BLaER1 treated with 17β-estradiol and CSF1 and Interleukin-3, amounts not matched to agents 10 nM and 100 nM (cell line): ENCODE measurements around the gene NDRG2.
A peak's percentile ranks its signal among the peaks of the same experiment; 100 is the strongest.
"Not testable (repeated sequence)": the region's sequence is repeated elsewhere in the genome, so short reads cannot be mapped to it uniquely, and the experiment has no call there.

ENCODE experiments used
- H3K27ac ChIP-seq, 11 experiments: shearing (Covaris generic); formaldehyde crosslinking; 2 replicates each; pipeline ENCODE4 v1.8.1; 2022
- H3K27me3 ChIP-seq, 11 experiments: shearing (Covaris generic); formaldehyde crosslinking; 2 replicates each; pipeline ENCODE4 v1.8.1; 2022
- H3K36me3 ChIP-seq, 11 experiments: shearing (Covaris generic); formaldehyde crosslinking; 2 replicates each; pipeline ENCODE4 v1.8.1; 2022
- H3K4me1 ChIP-seq, 10 experiments: shearing (Covaris generic); formaldehyde crosslinking; 2 replicates each; pipeline ENCODE4 v1.8.1; 2022
- H3K4me2 ChIP-seq, 11 experiments: shearing (Covaris generic); formaldehyde crosslinking; 2 replicates each; pipeline ENCODE4 v1.8.1; 2022
- H3K4me3 ChIP-seq, 10 experiments: shearing (Covaris generic); formaldehyde crosslinking; 2 replicates each; pipeline ENCODE4 v1.8.1; 2022
- H3K9ac ChIP-seq, 11 experiments: shearing (Covaris generic); formaldehyde crosslinking; 2 replicates each; pipeline ENCODE4 v1.8.1; 2022
- H3K9me3 ChIP-seq, 11 experiments: shearing (Covaris generic); formaldehyde crosslinking; replicated peaks in 1 of 11; 2 replicates each; pipeline ENCODE4 v1.8.1; 2022
- H4K20me1 ChIP-seq, 11 experiments: shearing (Covaris generic); formaldehyde crosslinking; 2 replicates each; pipeline ENCODE4 v1.8.1; 2022
- Cebpa-rat ChIP-seq, 11 experiments: shearing (Covaris generic); IDR thresholded peaks; 2 replicates each; pipeline ENCODE4 v1.8.1; 2022

Gene NDRG2

GRCh38 chr14:21011136-21011535, 13.7 kb downstream of the NDRG2 start:
- no peak for TF ChIP-seq Cebpa-rat (IDR thresholded peaks at IDR 0.05)

GRCh38 chr14:21009721-21010120, 15.1 kb downstream of the NDRG2 start:
- H3K27me3 ChIP-seq, H3K9me3 ChIP-seq, H3K4me1 ChIP-seq, H3K4me3 ChIP-seq, H3K4me2 ChIP-seq, H3K27ac ChIP-seq, H4K20me1 ChIP-seq, H3K9ac ChIP-seq, H3K36me3 ChIP-seq: not testable (repeated sequence)

More at GRCh38 chr14:21011136-21011535, 13.7 kb downstream of the NDRG2 start:
- H3K9ac ChIP-seq = no peak overlapping the region
- no peak overlapping the region for H3K4me2 ChIP-seq
- no peaks in the 10 kb centered on the region for H3K27me3 ChIP-seq
- no peak overlapping the region for H3K27ac ChIP-seq
- no peak overlapping the region for H3K4me3 ChIP-seq
- no peaks in the 10 kb centered on the region for H3K9me3 ChIP-seq
- no peaks in the 10 kb centered on the region for H3K36me3 ChIP-seq
- peaks cover 0 to 13% (median 0%) of the 10 kb centered on the region in 10 experiments; a peak in 9 of 20 replicates for H3K4me1 ChIP-seq
- H4K20me1 ChIP-seq = no peaks in the 10 kb centered on the region; a peak in 1 of 22 replicates

DNA sequence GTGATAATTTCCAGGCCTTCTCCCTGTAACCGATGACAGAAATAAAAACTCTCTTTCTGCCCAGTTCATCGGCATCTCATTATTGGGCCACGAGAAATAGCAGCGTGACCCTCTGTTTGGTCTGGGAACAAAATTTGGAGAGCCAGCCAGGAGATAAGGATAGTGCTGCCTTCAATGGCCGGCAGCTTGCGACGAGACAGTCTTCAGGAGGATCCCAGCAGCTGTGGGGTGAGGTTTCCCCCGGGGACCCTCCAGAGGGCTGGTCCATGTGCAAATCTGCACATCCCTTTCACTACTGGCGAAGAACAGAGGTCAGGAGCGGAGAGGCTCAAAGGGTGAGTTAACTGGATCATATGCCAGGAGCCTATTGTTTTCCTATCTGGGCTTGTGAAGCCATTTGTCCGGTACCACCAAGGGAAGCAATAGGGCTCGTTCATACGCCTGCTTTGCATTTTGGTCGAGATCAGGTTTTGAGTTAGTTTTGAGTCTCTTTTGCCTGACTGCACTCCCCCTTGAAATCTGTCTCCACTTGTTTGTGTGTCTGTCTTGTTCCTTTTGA, 21.0 kb downstream of the NDRG2 start:
- TF ChIP-seq Cebpa-rat (IDR thresholded peaks at IDR 0.05) = no peak
- Histone ChIP-seq H3K4me2 (peak overlapping the region in 6 of 11 experiments; percentile 3 to 42 (median 20); a peak in 6 of 22 replicates), H3K27ac (no peak overlapping the region), H3K9me3 (no peaks in the 10 kb centered on the region), H3K9ac (no peak overlapping the region), H3K27me3 (no peaks in the 10 kb centered on the region), H3K4me3 (no peak overlapping the region), H3K36me3 (no peaks in the 10 kb centered on the region), H3K4me1 (peaks cover 0 to 10% (median 5%) of the 10 kb centered on the region in 10 experiments; a peak in 11 of 20 replicates), H4K20me1 (no peaks in the 10 kb centered on the region)

- Histone ChIP-seq H3K9ac (no peak overlapping the region), H3K27ac (no peak overlapping the region), H3K9me3 (no peaks in the 10 kb centered on the region), H3K27me3 (no peaks in the 10 kb centered on the region), H3K4me2 (no peak overlapping the region), H3K4me3 (no peak overlapping the region), H4K20me1 (no peaks in the 10 kb centered on the region), H3K36me3 (peaks cover 13 to 22% (median 16%) of the 10 kb centered on the region in 11 experiments), H3K4me1 (peaks cover 0 to 10% (median 5%) of the 10 kb centered on the region in 10 experiments; a peak in 11 of 20 replicates)
- no peak for TF ChIP-seq Cebpa-rat (IDR thresholded peaks at IDR 0.05)
Measured at GRCh38 chr14:21001218-21001617, 23.6 kb downstream of the NDRG2 start.

DNA sequence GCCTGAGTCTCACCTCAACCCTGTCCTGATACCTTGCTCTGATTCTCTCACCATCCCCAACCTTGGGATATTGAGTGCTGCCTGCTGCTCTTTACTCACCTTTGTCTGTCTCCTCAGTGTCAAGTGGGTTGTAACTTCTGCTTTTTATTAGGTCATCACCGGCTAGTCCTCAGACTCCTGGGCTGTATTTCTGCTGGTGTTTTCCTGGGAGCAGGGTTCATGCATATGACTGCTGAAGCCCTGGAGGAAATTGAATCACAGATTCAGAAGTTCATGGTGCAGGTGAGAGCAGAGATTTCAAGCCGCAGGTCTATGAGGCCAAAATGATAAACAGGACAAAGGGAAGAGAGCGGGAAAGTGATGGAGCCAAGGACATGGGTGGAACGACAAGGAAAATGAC, 25.3 kb downstream of the NDRG2 start:
- Histone ChIP-seq H3K4me1 (peaks cover 0 to 10% (median 5%) of the 10 kb centered on the region in 10 experiments; a peak in 11 of 20 replicates), H3K27me3 (no peaks in the 10 kb centered on the region), H4K20me1 (0 out of 22 replicates have a peak, but pooled peaks cover 0 to 6% (median 0%) of the 10 kb centered on the region in 11 experiments), H3K27ac (no peak overlapping the region), H3K9ac (no peak overlapping the region), H3K4me2 (no peak overlapping the region), H3K9me3 (no peaks in the 10 kb centered on the region), H3K36me3 (peaks cover 29 to 38% (median 32%) of the 10 kb centered on the region in 11 experiments), H3K4me3 (no peak overlapping the region)
- TF ChIP-seq Cebpa-rat (IDR thresholded peaks at IDR 0.05) = no peak

DNA sequence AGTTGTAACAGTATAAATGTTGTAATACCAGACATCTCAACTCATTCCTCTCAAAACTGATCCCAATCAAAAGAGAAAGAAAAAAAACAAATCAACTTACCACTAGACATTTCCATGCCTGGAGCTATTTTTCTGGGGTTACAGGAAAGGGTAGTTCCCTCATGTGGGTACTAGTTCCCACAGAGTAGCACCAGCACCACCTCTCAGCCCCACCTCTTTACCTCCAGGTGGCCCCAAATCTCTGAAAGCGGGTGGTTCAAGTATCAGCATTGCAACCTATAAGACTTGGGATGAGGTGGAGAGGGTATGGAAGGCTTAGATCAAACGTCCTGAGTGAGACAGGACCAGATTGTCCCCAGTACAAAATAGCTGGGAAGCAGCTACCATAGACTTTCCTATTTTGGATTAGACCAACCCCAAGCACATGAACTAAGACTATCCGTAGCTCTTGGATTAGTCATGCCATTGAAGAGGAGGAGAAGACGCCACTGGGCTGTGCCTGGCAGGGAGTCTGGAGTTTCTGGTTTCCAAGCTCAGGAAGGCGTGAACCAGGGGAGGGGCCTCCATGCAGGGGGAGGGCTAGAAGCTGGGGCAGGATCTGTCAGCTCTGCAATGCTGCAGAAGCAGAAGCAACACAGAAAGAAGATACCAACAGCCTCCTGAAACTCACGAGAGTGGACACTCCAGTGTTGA, 26.0 kb downstream of the NDRG2 start, which contains the start of gene SLC39A2:
SLC39A2 (plus strand) TSS at position 620 of the 693 bp plus-strand sequence. CDS start 154 bp downstream, outside the sequence.
- peaks cover 37 to 46% (median 40%) of the 10 kb centered on the region in 11 experiments for H3K36me3 ChIP-seq
- H3K27me3 ChIP-seq = no peaks in the 10 kb centered on the region
- H3K4me1 ChIP-seq = peaks cover 0 to 3% (median under 1%) of the 10 kb centered on the region in 10 experiments; a peak in 11 of 20 replicates
- H3K4me2 ChIP-seq = no peak within 1 kb of the TSS
- no peak within 1 kb of the TSS for H3K27ac ChIP-seq
- H3K9me3 ChIP-seq = no peaks in the 10 kb centered on the region
- peaks cover 0 to 7% (median 0%) of the 10 kb centered on the region in 11 experiments; a peak in 1 of 22 replicates for H4K20me1 ChIP-seq
- H3K9ac ChIP-seq = no peak within 1 kb of the TSS; a peak in 1 of 22 replicates
- H3K4me3 ChIP-seq = no peak within 1 kb of the TSS
- no peak for TF ChIP-seq Cebpa-rat (IDR thresholded peaks at IDR 0.05)

DNA sequence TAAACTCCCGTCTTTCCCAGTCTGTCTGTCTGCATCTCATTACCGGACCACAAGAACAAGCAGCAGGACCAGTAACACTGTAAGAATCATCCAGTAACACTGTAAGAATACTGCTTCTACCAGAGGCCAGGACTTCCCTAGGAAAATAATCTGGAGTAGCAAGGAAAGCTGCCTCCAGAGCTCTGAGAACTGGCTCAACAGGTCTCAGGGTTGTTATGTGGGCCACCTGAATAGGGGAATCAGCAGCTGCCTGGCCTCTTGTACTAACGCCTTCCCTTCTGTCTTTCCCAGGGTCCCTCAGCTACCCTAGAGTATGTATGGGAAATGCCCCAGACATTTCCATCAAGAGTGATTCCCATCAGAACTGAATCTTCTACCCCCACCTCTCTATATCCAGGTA, 26.7 kb downstream of the NDRG2 start:
- Histone ChIP-seq H3K36me3 (peaks cover 44 to 53% (median 46%) of the 10 kb centered on the region in 11 experiments), H3K27ac (no peak overlapping the region), H3K9me3 (no peaks in the 10 kb centered on the region), H3K4me2 (no peak overlapping the region), H3K27me3 (no peaks in the 10 kb centered on the region), H4K20me1 (peaks cover 0 to 7% (median 0%) of the 10 kb centered on the region in 11 experiments; a peak in 1 of 22 replicates), H3K9ac (no peak overlapping the region; a peak in 1 of 22 replicates), H3K4me1 (no peaks in the 10 kb centered on the region), H3K4me3 (no peak overlapping the region)
- TF ChIP-seq Cebpa-rat (IDR thresholded peaks at IDR 0.05) = no peak

DNA sequence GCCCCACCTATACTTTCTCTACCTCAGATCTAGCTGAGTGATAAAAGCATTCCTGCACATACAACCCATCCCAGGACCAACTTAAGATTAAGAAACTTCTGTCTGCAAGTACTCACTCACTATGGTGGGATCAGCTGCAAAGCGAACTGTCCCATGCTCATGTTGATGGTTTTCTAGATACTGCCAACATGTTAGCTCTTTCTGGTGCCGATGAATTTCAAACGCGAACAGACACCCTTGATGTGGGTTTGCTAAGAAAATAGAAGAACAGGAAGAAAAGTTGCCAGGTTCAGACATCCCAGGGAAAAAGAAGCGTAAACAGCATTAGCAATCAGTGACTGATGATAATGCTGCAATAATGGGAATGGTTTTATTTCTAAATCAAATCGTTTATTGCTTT, 27.3 kb downstream of the NDRG2 start:
- Histone ChIP-seq H3K9me3 (no peaks in the 10 kb centered on the region), H3K36me3 (peaks cover 49 to 59% (median 52%) of the 10 kb centered on the region in 11 experiments), H3K4me2 (no peak overlapping the region), H3K4me1 (peaks cover 0 to 4% (median 0%) of the 10 kb centered on the region in 10 experiments; a peak in 2 of 20 replicates), H3K27ac (no peak overlapping the region), H3K27me3 (no peaks in the 10 kb centered on the region), H3K4me3 (no peak overlapping the region), H4K20me1 (peaks cover 0 to 7% (median 0%) of the 10 kb centered on the region in 11 experiments; a peak in 3 of 22 replicates), H3K9ac (no peak overlapping the region)
- no peak for TF ChIP-seq Cebpa-rat (IDR thresholded peaks at IDR 0.05)

- Histone ChIP-seq H3K27me3 (no peaks in the 10 kb centered on the region), H3K4me3 (no peak overlapping the region), H3K9me3 (no peaks in the 10 kb centered on the region), H3K27ac (no peak overlapping the region), H3K4me1 (peaks cover 0 to 9% (median under 1%) of the 10 kb centered on the region in 10 experiments; a peak in 6 of 20 replicates), H3K9ac (no peak overlapping the region), H4K20me1 (peaks cover 0 to 8% (median 0%) of the 10 kb centered on the region in 11 experiments; a peak in 3 of 22 replicates), H3K36me3 (peaks cover 54 to 63% (median 57%) of the 10 kb centered on the region in 11 experiments), H3K4me2 (no peak overlapping the region)
- TF ChIP-seq Cebpa-rat (IDR thresholded peaks at IDR 0.05) = no peak
Measured at GRCh38 chr14:20997115-20997514, 27.7 kb downstream of the NDRG2 start.
